Embryonic facial prominence (tissue), 1 donor: Measurements from ENCODE around the gene STK32C.

ENCODE experiments used
- DNase-seq: peaks from one replicate; pipeline ENCODE4 v3.0.0-alpha.2; 2016; ENCODE audit errors: extremely low spot score

The STK32C gene

DNA sequence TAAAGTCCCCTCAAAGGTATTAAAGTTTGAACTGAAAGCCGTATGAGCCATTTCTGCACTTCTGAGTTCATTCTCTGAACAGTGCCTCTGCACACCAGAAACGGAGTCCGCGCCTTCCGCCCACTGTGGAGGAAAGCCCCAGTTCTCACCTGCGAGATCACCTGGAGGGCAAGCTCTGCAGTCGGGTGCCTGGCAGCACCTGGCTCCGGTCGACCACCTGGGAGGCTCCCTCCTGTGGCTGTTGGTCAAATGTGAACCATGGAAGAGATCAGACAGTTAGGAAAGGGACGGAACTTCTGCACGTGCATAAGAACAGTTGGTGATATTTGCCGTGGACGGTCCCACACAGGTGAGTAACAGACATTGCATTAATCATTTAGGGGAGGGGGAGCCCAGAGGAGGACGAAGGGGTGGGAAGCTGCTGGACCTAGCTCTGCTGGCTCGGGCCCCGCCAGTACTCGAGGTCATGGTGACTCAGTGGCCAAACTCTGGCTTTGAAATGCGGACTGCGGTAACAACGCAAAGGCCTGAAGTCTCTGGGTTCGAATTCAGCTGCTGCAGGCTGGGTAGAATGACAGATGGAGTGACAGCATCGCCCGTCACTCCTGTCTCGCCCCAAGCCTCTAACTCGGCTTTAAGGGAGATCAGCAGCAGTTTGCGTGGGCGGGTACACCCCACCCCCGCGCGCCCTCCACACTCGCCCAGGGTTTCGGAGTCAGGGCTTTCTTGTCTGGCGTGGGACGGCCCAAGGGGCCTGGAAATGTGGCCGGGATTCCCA lies 122.7 kb downstream of the STK32C start:
- no peak for DNase-seq

DNA sequence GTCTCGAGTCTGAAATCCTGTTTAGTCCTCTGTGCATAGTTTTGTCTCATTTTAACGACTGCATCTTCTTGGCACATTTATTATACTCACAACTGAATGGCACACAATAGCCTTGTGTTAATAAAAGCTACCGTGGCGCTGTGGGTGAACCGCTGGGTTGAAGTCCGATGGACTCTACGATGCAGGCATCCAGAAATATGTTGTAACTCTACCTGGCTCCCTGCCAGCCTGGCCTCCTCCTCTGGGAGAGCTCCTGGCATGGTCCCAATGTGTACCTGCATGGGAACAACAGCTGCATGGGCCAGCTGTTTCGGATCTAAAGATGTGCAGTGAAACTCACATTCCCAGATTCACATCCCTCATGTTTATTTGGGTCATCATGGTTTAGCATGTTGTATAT lies 124.7 kb downstream of the STK32C start:
- DNase-seq: no peak

DNA sequence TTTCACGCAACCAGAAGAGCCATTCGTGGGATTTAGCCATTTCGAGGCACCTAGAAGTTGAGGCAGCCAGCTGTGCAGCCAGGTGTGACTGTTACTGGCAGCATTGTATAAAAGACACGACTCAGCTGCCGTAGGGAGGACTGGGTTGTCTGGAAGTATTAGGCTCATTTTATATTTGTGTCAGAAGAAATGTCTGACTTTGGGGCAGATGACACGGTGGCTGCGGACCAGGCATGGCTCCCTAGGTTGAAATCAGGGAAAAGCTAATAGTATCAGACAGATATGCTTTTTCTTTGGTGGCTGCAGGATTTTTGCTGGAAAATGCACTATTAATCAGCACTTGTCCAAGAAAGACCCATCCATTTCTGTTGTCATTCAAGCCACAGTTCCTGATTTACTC lies 125.2 kb downstream of the STK32C start:
- no peak for DNase-seq

DNA sequence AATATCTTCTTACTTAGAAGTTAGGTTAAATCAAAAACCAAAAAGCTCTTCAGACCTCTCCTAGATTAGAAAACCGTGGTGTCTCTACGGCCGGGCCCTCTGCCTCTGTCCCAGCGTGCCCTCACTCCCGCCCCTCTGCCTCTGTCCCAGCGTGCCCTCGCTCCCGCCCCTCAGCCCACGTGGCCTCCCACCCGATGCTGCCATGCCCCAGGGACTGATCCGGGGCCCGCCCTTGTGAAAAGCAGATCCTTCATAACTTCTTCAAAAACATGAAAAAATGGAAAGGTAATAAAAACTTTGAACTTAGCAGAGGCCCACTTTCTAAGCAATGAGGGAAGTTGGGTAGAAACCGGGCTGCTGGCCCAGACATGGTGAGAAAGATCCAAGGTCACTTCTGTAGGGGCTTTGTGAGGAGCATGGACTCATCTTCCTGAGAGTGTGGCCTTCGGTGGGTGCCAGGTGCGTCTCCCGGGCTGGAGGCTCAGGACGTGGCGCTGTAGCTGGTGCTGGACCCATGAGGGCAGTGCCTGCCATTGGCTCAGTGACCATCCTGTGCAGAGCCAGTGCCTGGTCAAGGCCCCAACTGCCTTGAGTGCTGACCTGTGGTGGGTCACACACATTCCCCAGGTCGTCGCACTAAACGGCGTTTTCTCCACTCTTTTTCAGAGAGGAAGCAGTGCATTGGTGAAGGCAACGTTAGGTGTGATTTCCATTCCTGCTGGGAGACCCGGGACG lies 125.9 kb downstream of the STK32C start:
- DNase-seq: no peak

DNA sequence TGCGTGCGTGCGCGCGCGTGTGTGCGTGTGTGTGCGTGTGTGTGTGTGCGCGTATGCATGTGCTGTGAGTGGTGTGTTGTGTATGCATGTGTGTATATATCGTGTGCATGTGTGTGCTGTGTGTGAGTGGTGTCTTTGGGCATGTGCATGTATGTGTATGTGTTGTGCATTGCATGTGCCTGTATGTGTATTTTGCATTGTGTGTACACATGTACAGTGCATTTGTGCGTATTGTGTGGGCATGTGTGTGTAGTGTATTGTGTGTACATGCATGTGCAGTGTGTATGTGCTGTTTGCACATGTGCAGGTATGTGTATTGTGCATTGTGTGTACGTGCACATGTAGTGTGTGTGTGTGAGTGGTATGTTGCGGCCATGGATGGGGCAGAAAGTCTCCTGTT lies 127.0 kb downstream of the STK32C start:
- no peak for DNase-seq

DNA sequence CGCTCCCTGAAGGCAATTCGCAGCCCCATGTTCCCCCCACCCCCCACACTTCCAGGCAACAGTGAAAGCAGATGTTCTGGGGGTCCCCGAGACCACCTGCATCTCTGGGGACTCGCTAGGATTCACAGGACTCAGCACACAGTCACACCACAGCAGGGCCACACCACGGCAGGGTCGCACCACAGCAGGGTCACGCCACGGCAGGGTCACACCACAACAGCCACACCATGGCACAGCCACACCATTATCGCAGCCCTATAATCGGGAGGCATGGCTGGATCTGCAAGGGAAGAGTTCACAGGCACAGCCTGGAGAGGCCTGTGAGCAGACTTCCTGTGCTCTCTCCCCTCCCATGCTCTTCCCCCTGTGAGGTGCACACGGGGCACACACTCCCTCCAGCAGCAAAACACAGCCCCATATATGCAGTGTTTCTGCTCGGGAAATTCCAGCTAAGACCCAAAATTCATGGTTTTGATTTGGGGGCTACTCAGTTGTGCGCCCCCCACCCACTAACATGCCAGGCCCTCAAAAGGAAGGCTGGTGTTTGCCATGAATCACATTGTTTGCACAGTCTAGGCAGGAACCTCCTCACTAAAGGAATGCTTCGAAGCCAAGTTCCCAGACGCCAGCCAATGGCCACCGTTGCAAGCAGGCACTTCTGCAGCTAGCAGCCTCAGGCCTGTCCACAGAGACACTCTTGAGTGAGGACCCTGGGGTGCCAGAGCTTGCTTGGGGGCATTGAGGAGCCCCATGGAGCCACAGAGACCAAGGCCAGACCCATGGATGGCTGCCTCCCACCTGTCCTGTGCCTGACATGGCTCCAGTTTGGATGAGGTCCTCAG lies 128.0 kb downstream of the STK32C start:
- no peak for DNase-seq

DNA sequence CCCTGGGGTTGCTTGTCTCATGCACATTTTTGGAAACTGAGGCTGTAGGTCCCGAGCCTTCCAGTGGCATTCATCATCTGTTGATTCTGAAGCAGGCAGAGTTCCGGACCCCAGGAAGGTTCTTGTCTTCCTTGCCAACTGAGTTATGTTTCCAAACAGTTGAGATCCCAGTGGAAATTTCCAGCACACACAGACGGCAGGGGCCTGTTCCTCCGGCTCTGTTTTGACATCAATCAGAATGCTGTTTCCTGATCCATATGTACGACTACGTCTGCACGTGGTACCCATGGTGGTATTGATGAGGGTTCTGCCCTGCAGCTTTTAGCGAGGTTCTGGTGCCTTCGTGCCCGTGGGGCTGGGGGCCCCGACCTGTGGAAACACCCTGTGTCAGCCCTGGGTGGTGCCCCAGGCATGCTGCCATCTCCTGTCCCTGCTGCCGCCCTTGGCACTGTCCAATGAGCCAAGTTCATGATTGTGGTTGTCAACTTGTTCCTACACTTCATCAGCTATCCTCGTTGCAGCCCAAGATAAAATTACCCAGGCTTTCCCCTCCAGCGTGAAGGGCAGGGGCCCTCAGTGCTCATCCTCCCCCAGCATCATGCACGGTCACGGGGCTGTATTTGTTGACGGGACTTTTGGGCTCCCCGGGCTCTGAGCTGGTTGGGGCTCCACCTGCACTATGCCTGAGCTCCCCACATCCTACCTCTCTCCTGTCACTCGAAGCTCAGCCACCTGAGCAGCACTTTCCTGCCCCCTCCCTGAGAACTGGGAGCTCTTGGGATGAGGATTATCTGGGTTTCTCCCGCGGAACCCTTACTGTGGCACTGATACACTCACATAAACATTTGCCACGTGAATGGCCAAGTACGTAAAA lies 128.8 kb downstream of the STK32C start:
- DNase-seq: no peak

DNA sequence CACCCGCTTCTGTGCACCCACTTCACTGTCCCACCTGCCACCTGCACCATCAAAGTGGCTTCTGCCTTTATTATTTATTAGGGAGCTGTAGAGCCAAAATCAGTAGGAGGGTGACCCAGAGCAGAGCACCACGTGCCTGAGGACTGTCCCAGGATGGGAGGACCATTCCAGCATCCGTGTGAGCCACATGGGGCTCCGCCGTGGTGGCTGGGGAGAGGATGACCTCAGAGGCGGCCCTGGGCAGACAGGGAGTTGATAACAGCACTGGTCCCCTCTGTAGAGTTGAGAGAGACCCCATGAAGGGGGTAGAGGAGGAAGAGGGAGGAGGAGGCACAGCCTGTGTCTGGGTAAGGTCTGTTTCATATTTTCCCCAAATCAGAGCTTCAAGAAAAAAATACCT lies 129.7 kb downstream of the STK32C start:
- no peak for DNase-seq

DNA sequence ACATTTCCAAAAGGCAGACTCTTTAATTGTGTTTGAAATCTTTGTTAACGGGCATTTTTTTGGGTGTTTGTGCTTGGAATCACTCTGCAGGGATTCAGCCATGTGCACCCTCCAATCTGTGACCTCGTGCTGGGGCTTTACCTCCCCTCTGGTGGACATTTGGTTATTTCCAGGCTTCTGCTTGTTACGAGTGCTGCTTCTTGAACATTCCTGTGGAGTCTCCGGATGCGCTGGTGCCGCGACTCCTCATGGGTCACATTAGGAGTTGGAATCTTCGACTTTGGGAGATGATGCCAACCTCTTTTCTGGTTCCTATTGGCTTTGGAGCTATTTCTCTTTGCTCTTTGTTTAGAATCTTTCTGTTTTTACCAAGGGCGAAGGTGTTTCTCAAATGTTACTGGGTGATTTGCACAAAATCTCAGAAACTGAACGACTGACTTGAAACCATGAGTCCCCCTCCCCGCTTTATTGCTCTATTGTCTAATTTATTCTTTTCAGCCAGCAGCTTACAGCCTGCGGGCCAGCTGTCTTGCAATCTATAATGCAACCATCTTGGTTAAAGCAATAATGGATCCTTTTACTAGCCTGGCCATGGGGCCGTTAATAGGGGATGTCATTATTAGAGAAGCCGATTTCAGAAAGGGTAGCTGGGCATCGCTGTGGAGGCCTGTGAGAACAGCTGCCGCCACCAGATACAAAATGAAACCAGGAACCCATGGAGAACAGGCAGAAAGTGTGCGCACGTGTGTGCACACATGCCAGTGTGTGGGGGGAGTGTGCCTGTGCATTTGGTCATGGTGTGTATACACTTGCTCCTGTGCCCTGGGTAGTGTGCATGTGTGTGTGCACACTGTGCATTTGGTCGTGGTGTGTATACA lies 130.9 kb downstream of the STK32C start:
- DNase-seq: no peak

DNA sequence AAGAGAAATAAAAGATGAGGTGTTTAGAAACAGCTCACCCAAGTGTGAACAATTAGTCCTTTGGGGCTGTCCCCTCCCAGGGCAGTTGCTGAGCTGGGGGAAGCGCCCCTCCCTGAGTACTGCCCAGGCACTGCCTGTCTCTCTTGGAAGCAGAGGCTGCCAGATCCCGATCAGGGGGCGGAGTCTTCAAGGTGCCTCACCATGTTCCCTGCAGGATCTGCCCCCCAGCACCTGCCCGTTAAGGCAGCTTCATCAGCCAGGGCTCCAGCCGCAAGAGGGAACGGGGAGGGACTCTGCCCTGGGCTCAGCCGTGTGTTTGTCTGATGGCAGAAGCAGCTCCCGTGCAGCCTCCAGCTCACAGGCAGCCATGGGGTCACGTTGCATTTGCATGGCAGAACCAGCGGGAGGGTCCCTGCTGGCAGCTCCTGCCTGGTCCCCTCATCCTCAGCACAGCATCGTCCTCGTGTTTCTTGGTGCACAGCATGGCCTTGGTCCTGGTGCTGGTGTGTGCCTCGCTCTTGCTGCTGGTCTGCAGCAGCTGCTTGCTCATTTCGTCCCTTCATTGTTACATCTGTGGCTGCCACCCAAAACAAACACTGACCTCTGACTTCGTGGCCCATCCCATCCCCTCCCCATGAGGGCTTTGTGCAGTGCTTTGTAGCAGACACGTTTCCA lies 131.7 kb downstream of the STK32C start:
- no peak for DNase-seq

DNA sequence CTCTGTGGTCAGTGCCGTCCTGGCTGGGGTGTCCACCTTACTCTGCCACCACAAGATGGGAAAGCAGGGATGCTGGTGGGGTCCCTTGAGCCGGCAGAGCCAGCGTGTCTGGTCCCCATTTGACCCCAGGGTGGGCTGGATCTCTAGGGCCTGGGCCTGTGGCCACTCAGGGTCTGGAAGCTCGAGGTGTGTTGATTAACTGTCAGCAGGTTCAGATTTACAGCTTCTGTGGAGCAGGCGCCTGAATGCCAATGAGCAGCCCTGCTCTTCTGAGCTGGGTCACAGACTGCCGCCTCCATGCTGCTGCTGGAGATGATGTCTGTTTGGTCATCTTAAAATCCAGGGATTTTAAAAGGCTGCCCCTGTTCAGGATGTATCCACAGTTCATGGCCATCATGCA lies 132.3 kb downstream of the STK32C start:
- no peak for DNase-seq

DNA sequence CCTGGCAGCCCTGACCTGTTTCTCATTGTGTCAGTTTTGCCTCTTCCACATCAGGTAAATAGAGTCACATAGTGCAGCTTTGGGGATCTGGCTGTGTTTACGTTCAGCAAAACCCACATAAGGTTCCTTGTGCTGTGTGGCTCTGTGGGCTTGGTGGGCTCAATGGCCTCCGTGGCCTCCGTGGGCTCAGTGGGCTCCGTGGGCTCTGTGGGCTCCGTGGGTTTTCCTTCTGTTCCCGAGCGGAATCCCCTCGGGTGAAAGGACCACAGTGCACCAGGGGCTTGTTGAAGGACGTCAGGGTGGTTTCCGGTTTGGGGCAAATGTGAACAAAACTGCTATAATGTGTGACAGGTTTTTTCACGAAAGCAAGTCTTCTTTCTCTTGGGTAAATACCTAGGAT lies 133.5 kb downstream of the STK32C start:
- no peak for DNase-seq

DNA sequence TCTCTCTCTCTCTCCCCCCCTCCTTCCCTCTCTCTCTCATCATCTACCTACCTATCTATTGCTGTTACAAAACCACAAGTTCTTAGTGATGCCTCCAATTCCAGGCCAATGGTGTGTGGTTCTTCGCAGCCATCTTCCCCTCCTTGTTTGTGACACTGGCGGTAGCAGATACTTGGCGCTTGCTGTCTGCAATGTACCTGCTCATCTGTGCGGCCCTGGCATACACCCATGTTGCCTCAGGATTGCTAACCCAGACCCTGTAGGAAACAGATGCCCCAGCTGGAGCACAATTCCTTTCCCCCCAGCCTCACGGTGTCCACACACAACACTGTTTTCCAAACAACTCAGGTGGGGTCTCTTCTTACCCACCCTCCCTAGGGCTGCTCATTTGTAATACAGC lies 134.6 kb downstream of the STK32C start:
- DNase-seq: no peak

DNA sequence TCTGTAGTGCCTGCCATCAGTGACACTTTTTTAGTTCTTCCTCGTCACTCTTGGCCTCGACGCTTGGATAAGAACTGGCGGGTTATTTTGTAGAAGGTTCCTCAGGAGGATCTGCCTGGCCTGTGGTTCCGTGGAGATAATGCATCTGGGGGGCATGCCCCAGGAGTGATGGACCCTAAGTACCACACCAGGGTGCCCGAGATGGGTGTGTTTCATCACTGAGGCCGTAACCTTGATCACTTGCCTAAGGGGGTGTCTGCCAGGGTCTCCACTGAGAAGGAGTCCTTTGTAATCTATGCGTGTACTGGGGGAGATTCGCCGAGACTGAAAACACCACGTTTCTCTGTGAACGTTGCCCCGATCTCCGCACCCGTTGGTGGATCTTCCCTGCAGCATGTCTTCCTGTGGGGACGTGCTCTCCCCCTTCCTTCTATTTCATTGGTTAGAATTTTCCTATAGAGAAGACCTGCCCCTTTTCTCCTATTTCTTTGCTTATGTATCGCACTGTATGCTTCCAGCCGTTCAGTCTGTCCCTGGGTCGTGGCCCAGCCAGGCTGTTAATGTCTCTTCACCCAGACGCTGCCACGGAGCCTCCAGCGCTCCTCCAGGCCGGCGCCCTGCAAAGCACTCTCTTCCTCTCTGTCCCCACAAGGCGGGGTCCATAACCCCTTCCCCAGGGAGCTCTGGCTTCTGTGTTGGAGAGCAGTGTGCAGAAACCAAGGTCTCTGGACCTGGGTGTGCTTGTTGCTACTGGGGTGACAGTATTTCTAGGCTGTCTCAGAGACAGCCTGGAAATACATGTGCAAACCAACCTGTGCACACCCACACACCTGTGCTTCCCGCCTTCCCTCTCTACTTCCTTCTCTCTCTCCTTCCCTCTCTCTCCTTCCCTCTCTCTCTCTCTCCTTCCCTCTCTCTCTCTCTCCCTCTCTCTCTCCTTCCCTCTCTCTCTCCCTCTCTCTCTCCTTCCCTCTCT lies 135.4 kb downstream of the STK32C start:
- DNase-seq: no peak

DNA sequence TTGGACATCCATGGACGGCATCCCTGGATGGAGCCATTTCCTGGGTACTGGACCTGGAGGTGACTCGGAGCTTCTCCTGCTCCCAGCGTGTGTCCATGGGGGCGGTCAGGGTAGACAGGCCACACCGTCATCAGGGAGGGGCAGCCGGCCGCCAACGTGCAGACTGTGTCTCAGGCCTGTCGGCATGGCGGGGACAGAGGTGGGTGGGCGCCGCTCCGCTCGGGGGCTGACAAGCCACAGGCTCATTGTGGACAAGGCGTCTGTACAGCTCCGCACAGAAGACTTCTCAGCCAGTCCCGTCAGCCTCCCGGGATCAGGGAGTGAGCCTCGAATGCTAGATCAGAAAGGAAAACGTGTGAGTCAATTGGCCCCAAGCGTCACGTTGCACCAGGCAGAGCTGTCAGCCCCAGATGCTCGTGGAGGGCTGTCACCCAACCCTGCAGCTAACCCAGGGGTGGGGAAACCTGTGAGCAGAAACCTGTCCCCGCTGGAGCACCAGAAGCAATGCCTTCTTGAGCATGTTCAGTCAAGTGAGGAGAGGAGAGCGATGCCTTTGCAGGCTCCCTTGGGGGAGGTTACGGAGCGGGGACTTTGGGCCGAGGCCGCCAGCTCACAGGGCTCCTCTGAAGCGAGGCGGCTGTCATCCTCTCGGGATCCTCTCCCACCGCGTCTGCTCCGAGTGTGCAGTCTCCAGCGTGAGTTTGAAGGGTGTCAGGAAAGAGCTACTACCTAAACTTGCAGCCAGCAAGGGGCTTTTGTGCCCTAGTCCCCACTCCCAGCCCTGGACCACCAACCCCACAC lies 137.0 kb downstream of the STK32C start:
- DNase-seq: no peak

DNA sequence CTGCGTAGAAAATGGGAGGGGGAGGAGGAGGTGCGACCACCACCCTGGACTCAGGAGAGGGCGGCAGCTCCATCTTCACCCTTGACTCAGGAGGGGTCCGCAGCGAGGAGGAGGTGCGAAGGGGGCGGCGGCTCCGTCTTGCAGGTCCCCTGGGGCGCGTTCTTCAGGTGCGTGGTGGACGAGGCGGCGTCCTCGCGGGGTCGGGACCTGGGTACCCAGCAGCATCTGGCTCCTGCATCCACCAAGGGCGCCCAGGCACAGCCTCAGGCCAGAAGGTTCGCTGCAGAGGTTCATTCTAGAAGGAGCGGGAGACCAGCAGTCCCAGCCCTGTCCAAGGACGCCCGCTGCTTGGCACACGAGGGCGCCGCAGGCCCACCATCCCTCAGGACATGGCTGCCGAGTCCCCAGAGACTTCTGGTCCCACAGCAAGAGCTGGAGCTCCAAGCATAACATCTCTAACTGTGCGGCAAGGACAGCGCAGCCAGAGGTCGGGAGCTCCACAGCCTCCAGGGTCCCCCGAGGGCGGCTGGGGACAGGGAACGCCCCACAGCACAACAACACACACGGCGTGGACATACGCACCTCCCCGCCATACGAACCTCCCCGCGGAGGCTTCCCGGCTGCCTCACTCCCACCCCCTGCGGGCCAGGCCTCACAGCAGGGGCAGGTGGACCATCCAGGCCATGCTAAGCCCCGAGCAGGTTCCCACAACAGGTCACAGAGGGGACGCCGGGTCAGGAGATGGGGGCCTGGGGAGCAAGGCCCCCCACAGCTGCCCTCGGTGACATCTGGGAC lies 137.8 kb downstream of the STK32C start:
- DNase-seq: no peak
